ENCODE results near the gene GGN. TPM values are rescaled to one million over a fixed set of nuclear protein-coding genes. Genes with fewer than 3 reads are reported as not detected.

Gene GGN
- total and polyA plus RNA-seq, 4 donors: 0.28 to 1.9 (median 1.3) TPM; not detected in 1

- Histone ChIP-seq H3K36me3 (ENCODE audit: control insufficient read depth, insufficient read depth, low read length) (peaks cover 37% of the 10 kb centered on the region), H3K27me3 (ENCODE audit: control insufficient read depth, insufficient read depth, low read length) (peaks cover 35% of the 10 kb centered on the region), H3K27ac (ENCODE audit: low read depth, low read length) (no peak overlapping the region), H3K9me3 (ENCODE audit: control insufficient read depth, insufficient read depth, low read length) (no peaks in the 10 kb centered on the region), H3K4me1 (ENCODE audit: control insufficient read depth, insufficient read depth, low read length) (peaks cover 41% of the 10 kb centered on the region), H3K4me3 (ENCODE audit: low read depth, low read length) (peak overlapping the region; percentile 50)
- 4% methylated on average over 11 of the region's 28 CpGs for WGBS (ENCODE audit: insufficient coverage)
- DNase-seq (ENCODE audit: low read depth in 4 of 6, low spot score in 6 of 6): peak in 5 of 6 donors; percentile 17 to 92 (median 42)
These were observed 1.5 kb upstream of the GGN start for GRCh38 chr19:38389101-38389925.

GRCh38 chr19:38388349-38389100 is 691 bp upstream of the GGN start, which contains the start of gene SPRED3:
TSS of gene SPRED3 (plus strand) at chr19:38388697. CDS start at chr19:38390303, 1,606 bp downstream.
- no peaks in the 10 kb centered on the region for H3K9me3 ChIP-seq (ENCODE audit: control insufficient read depth, insufficient read depth, low read length)
- WGBS (ENCODE audit: insufficient coverage): under 1% methylated on average over 37 of the region's 46 CpGs
- H3K4me3 ChIP-seq (ENCODE audit: low read depth, low read length): peak within 1 kb of the TSS; percentile 50
- peaks cover 43% of the 10 kb centered on the region for H3K36me3 ChIP-seq (ENCODE audit: control insufficient read depth, insufficient read depth, low read length)
- peak; percentile 65 to 95 (median 82) for DNase-seq (ENCODE audit: low read depth in 4 of 6, low spot score in 6 of 6)
- H3K4me1 ChIP-seq (ENCODE audit: control insufficient read depth, insufficient read depth, low read length): peaks cover 41% of the 10 kb centered on the region
- peak within 1 kb of the TSS; percentile 57 for H3K27ac ChIP-seq (ENCODE audit: low read depth, low read length)
- H3K27me3 ChIP-seq (ENCODE audit: control insufficient read depth, insufficient read depth, low read length): peaks cover 29% of the 10 kb centered on the region

- H3K36me3 ChIP-seq (ENCODE audit: control insufficient read depth, insufficient read depth, low read length): peaks cover 51% of the 10 kb centered on the region
- DNase-seq (ENCODE audit: low read depth in 4 of 6, low spot score in 6 of 6): peak in 1 of 6 donors; percentile 24
- peaks cover 41% of the 10 kb centered on the region for H3K4me1 ChIP-seq (ENCODE audit: control insufficient read depth, insufficient read depth, low read length)
- 5% methylated on average over 36 of the region's 36 CpGs for WGBS (ENCODE audit: insufficient coverage)
- H3K4me3 ChIP-seq (ENCODE audit: low read depth, low read length): peak overlapping the region; percentile 31
- peaks cover 25% of the 10 kb centered on the region for H3K27me3 ChIP-seq (ENCODE audit: control insufficient read depth, insufficient read depth, low read length)
- no peak overlapping the region for H3K27ac ChIP-seq (ENCODE audit: low read depth, low read length)
- no peaks in the 10 kb centered on the region for H3K9me3 ChIP-seq (ENCODE audit: control insufficient read depth, insufficient read depth, low read length)
These were observed 774 bp downstream of the GGN start for GRCh38 chr19:38386971-38387549.

- peaks cover 54% of the 10 kb centered on the region for H3K36me3 ChIP-seq (ENCODE audit: control insufficient read depth, insufficient read depth, low read length)
- peaks cover 25% of the 10 kb centered on the region for H3K27me3 ChIP-seq (ENCODE audit: control insufficient read depth, insufficient read depth, low read length)
- H3K4me3 ChIP-seq (ENCODE audit: low read depth, low read length): no peak overlapping the region
- H3K27ac ChIP-seq (ENCODE audit: low read depth, low read length): no peak overlapping the region
- DNase-seq (ENCODE audit: low read depth in 4 of 6, low spot score in 6 of 6): no peak
- peaks cover 41% of the 10 kb centered on the region for H3K4me1 ChIP-seq (ENCODE audit: control insufficient read depth, insufficient read depth, low read length)
- no peaks in the 10 kb centered on the region for H3K9me3 ChIP-seq (ENCODE audit: control insufficient read depth, insufficient read depth, low read length)
- WGBS (ENCODE audit: insufficient coverage): 30% methylated on average over 61 of the region's 61 CpGs
These were observed 1.4 kb downstream of the GGN start for GRCh38 chr19:38386300-38386970.

- 49% methylated on average over 40 of the region's 40 CpGs for WGBS (ENCODE audit: insufficient coverage)
- no peak for DNase-seq (ENCODE audit: low read depth in 4 of 6, low spot score in 6 of 6)
- Histone ChIP-seq H3K4me3 (ENCODE audit: low read depth, low read length) (no peak overlapping the region), H3K9me3 (ENCODE audit: control insufficient read depth, insufficient read depth, low read length) (no peaks in the 10 kb centered on the region), H3K36me3 (ENCODE audit: control insufficient read depth, insufficient read depth, low read length) (peaks cover 60% of the 10 kb centered on the region), H3K4me1 (ENCODE audit: control insufficient read depth, insufficient read depth, low read length) (peaks cover 41% of the 10 kb centered on the region), H3K27me3 (ENCODE audit: control insufficient read depth, insufficient read depth, low read length) (peaks cover 25% of the 10 kb centered on the region), H3K27ac (ENCODE audit: low read depth, low read length) (no peak overlapping the region)
These were observed 2.0 kb downstream of the GGN start for GRCh38 chr19:38385804-38386257.

- H3K27me3 ChIP-seq (ENCODE audit: control insufficient read depth, insufficient read depth, low read length): peaks cover 25% of the 10 kb centered on the region
- H3K4me1 ChIP-seq (ENCODE audit: control insufficient read depth, insufficient read depth, low read length): peaks cover 39% of the 10 kb centered on the region
- no peak for DNase-seq (ENCODE audit: low read depth in 4 of 6, low spot score in 6 of 6)
- H3K27ac ChIP-seq (ENCODE audit: low read depth, low read length): no peak overlapping the region
- WGBS (ENCODE audit: insufficient coverage): 66% methylated on average over 38 of the region's 40 CpGs
- H3K9me3 ChIP-seq (ENCODE audit: control insufficient read depth, insufficient read depth, low read length): no peaks in the 10 kb centered on the region
- H3K36me3 ChIP-seq (ENCODE audit: control insufficient read depth, insufficient read depth, low read length): peaks cover 65% of the 10 kb centered on the region
- H3K4me3 ChIP-seq (ENCODE audit: low read depth, low read length): no peak overlapping the region
These were observed 2.6 kb downstream of the GGN start for GRCh38 chr19:38385057-38385803.

- Histone ChIP-seq H3K4me3 (ENCODE audit: low read depth, low read length) (no peak overlapping the region), H3K27me3 (ENCODE audit: control insufficient read depth, insufficient read depth, low read length) (peaks cover 25% of the 10 kb centered on the region), H3K27ac (ENCODE audit: low read depth, low read length) (no peak overlapping the region), H3K4me1 (ENCODE audit: control insufficient read depth, insufficient read depth, low read length) (peaks cover 32% of the 10 kb centered on the region), H3K36me3 (ENCODE audit: control insufficient read depth, insufficient read depth, low read length) (peaks cover 72% of the 10 kb centered on the region), H3K9me3 (ENCODE audit: control insufficient read depth, insufficient read depth, low read length) (no peaks in the 10 kb centered on the region)
- WGBS (ENCODE audit: insufficient coverage): 82% methylated on average over 9 of the region's 10 CpGs
- peak in 1 of 6 donors; percentile 21 for DNase-seq (ENCODE audit: low read depth in 4 of 6, low spot score in 6 of 6)
These were observed 3.4 kb downstream of the GGN start for GRCh38 chr19:38384209-38385027.

- H3K27me3 ChIP-seq (ENCODE audit: control insufficient read depth, insufficient read depth, low read length): peaks cover 20% of the 10 kb centered on the region
- peaks cover 78% of the 10 kb centered on the region for H3K36me3 ChIP-seq (ENCODE audit: control insufficient read depth, insufficient read depth, low read length)
- no peak overlapping the region for H3K4me3 ChIP-seq (ENCODE audit: low read depth, low read length)
- H3K4me1 ChIP-seq (ENCODE audit: control insufficient read depth, insufficient read depth, low read length): peaks cover 26% of the 10 kb centered on the region
- no peak overlapping the region for H3K27ac ChIP-seq (ENCODE audit: low read depth, low read length)
- no peaks in the 10 kb centered on the region for H3K9me3 ChIP-seq (ENCODE audit: control insufficient read depth, insufficient read depth, low read length)
- 100% methylated on average over 1 of the region's 2 CpGs for whole genome bisulfite sequencing (ENCODE audit: insufficient coverage)
- DNase-seq (ENCODE audit: low read depth in 4 of 6, low spot score in 6 of 6): no peak
These were observed 4.1 kb downstream of the GGN start for GRCh38 chr19:38383743-38384142.
